Hepatocyte (in vitro differentiated cells): Measurements from ENCODE around the gene OR10P1.

Experiments used
- EZH2phosphoT487 ChIP-seq: fragments of 200-600 bp; sonication (generic); IDR thresholded peaks from one replicate; pipeline ENCODE4 v1.6.1; 2018; ENCODE audit warnings: antibody characterized with exemption, mild to moderate bottlenecking, low read depth, moderate library complexity; ENCODE audit not compliant: unreplicated experiment, severe bottlenecking
- TF ChIP-seq, protein P1 (sequence below): fragments of 200-600 bp; sonication (generic); IDR thresholded peaks from 2 replicates; pipeline ENCODE4 v1.5.1; 2016; ENCODE audit warnings: antibody characterized with exemption, mild to moderate bottlenecking; ENCODE audit not compliant: poor library complexity

DNA sequence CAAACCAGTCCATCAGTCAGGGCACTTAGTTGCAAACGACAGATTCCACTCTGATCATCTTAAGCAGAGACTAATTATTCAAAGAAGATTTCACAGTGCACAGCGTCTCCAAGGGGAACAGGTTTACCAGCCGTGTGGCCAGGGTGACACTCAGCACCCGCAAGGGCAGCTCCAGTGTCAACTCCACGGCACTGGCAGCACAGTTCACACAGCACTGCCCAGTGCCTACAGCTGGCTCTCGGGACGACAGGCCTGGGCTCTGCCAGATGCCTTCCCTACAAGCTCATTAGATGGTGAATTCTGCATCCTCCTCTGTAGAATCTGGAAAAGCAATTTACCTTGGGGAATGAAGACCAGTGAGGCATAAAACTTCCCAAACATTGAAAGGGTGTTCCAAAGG, 4.9 kb downstream of the OR10P1 start:
- TF ChIP-seq, protein P1, sequence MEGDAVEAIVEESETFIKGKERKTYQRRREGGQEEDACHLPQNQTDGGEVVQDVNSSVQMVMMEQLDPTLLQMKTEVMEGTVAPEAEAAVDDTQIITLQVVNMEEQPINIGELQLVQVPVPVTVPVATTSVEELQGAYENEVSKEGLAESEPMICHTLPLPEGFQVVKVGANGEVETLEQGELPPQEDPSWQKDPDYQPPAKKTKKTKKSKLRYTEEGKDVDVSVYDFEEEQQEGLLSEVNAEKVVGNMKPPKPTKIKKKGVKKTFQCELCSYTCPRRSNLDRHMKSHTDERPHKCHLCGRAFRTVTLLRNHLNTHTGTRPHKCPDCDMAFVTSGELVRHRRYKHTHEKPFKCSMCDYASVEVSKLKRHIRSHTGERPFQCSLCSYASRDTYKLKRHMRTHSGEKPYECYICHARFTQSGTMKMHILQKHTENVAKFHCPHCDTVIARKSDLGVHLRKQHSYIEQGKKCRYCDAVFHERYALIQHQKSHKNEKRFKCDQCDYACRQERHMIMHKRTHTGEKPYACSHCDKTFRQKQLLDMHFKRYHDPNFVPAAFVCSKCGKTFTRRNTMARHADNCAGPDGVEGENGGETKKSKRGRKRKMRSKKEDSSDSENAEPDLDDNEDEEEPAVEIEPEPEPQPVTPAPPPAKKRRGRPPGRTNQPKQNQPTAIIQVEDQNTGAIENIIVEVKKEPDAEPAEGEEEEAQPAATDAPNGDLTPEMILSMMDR = no peak
- TF ChIP-seq EZH2phosphoT487 = no peak
